ENCODE measurements around the gene TRAPPC3L. TPM values are rescaled to one million over a fixed set of nuclear protein-coding genes. Genes with fewer than 3 reads are reported as not detected.

The TRAPPC3L gene
- total and polyA plus RNA-seq, 2 of the 8 experiments (the other 6 are each of a cell fraction or from before 2014, with no cell fraction given), result not detected

GRCh38 chr6:116450769-116451740 lies 94.4 kb downstream of the TRAPPC3L start (continued):
- TF ChIP-seq CHD7 (IDR thresholded peaks at IDR 0.05; ENCODE audit: insufficient replicate concordance, low read length) (no peak), ATF3 (IDR thresholded peaks at IDR 0.05; ENCODE audit: insufficient read depth, low read depth, low read length) (no peak)

Data from H1 (cell line).